Activated CD4-positive, alpha-beta T cell treated with anti-CD3 and anti-CD28 coated beads, Interleukin-2, Interleukin-4, amounts not matched to agents 100 ng/mL and 50 ng/mL, durations not matched to agents 16 hours and 8 hours (primary cell): ENCODE measurements around the gene DUSP3.
A peak's percentile ranks its signal among the peaks of the same experiment; 100 is the strongest.

ENCODE experiments used
- DNase-seq: peaks from one replicate; pipeline ENCODE4 v3.0.0-alpha.2; 2020; ENCODE audit warnings: low spot score

DUSP3 gene

DNA sequence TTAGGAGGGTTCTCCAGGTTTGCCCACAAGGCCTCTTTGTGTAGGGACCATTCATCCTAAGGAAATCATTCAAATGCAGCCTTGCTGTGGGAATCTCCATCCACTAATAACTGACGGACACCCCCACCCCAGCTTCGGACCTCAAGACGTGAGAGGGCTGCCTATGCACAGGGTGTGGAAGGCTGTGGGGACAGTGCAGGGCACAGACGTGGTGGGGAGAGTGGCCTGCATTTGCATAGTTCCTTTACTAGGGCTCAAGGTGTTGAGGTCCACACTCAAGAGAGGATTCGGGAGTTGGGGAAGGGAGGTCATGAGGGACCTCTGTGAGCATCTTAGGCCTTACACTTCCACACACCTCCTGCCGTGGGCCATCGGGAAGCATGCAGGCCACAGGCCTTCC lies 9.8 kb downstream of the DUSP3 start:
- DNase-seq: no peak

DNA sequence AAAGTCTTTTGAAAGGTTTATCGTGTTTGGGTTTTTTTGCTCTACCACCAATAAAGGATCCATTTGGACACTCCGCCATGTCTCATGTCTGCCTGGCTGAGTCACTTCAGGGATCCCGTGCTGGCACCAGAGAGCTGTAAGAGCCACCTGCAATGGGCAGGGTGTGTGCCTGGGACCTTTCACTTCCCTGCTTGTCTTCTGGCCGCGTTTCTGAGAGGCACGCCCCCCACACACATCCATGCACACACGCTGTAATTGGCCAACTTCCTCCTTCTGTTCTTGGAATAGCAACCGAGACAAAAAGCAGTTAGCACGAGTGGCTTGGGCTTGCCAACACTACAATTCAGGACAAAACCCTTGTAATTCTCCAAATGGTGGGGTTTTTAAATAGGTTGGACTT lies 10.4 kb downstream of the DUSP3 start:
- no peak for DNase-seq

DNA sequence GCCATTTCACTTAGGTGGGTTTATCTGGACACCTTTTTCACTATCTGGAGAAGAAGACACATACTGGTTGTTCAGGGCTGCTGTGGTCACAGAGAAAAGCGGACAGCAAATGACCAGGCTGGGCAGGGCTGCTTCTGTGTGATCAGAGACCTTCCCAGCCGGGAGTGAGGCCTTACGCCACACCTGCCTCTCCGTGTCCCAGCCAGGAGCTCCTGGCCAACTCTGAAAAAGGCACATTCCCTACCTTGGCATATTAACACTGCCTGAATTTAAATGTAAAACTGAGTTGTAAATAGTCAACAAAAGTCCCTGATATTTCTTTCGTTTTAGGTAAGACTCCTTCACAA lies 11.1 kb downstream of the DUSP3 start:
- DNase-seq: no peak

DNA sequence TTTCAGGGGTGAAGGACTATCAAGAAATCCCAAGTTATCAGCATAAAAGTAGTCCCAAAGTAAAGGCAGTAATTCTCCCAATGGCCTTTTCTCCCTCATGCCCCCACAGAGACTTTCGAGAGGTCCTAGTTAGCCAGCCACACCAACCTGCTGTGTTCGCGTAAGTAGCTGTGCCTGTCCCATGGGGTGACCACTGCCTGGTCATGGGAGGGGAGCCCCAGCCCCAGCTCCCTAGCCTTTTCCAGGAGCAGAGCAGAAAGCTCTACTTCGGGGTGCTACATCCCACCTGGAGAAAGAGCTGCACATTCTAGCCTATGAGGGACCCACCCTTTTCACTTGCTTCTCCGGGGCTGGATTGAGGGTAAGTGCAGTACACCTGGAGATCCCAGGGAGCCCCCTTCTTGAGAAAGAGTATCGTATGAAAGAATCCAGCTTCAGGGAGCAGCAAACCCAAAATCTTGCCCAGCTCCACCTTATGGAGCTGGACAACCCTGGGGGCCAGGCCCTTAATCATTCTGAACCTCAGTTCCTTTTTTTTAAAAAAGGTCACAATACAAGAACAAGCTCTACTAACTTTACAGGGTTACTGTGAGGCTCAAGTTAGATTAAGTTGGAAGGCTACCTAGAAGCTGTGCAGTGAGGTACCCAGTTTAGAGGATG lies 11.6 kb downstream of the DUSP3 start:
- no peak for DNase-seq

DNA sequence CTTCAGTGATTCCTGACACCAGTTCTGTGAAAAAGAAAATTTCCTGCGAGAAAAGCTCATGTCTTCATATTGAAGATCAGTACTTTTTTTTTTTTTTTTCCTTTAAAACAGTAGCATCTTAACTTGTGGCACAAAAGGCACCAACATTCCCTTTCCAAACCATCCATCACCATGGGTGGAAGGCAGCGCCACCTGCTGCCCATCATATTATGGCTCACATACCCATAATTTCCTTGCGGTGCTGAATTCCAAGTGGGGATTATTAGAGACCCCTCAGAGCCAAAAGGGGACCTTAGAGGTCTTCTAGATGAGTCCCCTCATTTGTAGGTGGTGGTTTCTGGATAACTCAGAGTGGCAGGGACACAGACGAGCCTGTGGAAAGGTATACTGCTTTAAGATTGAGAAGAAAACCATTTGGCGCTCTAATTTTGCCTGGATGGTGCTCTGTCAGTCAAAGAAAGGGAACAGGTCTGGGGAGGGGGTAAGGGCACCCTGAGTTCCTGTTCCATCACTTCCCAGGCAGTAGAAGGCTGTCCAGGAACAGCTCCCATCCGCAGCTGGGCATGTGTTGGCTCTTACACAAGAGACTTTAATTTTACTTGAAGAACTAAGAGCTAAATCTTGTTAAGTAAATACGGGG lies 12.2 kb downstream of the DUSP3 start:
- DNase-seq: peak; percentile 19

DNA sequence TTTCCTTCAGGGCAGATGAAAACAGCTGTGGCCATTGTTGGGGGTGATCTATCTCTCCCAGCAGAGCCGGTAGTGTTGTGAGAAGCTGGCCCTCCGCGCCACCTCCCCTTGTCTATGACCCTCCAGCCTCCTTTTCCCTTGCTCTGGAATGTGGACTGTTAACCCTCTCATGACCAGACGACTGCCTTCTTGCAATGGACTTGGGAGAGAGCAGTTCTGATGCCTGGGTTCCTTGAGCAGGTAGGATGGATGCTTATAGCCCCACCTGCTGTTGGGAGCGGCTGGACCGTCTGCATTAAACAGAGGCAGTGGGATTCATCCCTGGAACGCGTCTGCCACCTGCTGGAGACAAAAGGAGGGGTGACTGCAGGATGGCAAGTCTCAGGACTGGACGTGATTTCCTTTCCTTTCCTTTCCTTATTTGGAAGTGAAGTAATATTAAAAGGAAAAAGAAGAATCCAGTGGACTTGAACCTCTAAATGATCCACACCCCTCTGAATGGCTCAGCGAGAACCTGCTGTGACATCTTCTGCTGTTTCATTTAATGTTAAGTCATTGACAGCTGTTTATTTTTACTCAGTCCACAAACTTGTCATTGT lies 18.4 kb downstream of the DUSP3 start:
- DNase-seq: peak; percentile 92

DNA sequence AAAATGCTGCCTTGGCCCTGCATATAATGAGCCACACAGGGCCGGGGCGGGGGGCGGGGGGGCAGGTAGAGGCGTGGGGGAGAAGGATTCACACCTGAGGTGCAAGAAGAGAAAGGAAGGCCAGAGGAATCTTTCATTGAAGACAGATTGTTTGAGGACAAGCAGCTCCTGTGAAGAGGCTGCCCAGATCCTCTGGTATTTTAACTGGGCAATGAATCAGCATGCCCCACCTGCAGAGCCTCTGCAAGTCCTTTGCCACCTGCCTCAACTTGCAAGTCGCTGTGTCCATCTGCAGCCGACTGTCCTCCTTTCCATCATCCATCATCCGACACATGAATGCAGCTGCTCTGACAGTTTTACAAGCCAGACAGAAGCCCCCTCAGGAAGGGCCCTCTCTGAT lies 18.9 kb downstream of the DUSP3 start:
- DNase-seq: no peak

DNA sequence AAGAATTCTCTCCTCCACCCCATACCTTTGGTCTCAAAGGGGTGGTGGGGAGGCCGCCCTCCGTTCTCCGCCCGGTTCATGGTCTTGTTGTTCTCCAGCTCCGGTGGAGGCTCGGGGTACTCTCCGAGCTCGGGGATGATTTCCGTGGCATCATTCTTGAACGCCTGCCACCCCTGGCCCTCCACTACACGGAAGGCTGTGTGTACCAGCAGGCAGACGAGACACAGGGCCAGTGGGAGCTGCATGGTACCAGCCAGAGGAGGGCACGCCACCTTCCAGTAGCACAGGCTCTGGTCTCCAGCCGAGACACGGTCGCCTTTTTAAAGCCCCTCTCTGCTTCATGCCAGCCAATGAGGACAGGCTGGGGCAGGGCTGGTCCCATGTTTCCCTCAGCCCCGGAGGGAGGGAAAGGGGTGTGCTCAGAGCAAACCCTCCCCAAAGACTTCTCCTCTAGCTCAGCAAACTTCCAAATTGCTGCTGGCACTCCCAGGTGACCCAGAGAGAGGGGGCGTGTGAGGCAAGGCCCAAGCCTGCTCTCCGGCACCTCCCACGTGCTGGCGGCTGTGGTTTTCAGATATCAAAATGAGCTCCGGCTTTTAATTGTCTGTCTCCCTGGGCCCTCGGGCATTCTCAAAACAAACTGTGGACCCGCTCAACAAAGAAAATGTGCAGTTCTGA lies 20.1 kb downstream of the DUSP3 start, which contains the start of gene SOST:
Gene SOST, minus strand, starts transcription at position 295 of the 678 bp plus-strand sequence. Its CDS starts 50 bp downstream, at position 245.
- DNase-seq: no peak

DNA sequence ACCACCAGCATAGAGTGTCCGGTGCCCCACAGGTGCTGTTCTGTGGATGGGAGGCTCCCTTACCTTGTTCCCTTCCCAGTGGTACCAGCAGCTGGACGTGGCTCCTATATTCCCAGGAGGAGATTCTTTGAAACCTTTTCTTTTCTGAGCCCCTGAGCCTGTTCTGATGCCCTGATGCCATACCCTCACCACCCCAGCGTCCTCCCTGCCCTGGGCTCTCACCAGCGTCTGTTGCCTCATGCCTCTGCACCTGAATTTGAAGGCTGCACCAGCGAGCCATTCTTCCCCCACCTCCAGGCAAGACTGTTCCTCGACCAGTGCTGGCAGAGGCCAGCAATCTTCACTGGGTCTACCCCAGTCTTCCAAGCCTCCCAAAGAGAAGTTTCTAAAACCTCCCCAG lies 20.7 kb downstream of the DUSP3 start:
- no peak for DNase-seq

DNA sequence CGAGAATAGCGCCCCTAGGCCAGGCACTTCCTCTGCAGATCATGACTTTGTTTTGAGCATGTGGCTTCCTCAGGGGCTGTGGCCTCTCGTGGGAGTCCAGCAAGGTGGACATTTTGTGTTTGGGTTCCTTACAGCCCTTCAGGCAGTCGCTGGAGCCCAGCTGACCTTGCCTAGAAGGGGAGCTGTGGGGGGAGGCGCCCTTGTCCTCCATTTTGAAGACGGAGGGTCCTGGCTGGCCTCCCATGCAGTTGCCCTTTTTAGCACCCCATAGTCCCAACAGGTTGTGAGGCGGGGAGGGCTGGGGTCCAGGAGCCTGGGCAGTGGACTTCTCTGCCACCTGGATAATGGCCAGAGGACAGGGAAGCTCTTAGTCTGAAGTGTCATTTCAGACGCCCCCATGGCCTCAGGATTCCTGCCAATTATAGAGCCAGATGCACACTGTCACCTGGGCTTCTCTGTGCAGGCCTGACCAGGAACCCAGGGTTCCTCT lies 21.6 kb downstream of the DUSP3 start:
- no peak for DNase-seq

DNA sequence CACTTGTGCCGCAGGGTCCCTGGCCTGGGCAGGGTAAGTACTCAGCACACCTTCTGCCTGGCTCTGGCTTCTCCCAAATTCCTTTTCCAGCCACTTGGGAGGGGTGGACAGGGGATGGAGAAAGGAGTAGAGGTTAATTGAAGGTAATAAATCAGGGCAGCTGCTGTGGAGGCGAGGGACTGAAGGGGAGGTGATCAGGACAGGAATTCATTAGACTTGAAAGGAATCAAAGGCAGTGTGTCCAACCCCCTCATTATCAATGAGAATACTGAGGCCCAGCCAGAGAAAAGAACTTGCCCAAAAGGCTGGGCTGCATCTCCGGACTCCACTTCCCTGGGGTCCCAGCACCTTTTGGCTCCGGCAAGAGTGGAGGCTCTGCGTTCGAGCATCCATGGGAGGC lies 22.6 kb downstream of the DUSP3 start:
- no peak for DNase-seq

DNA sequence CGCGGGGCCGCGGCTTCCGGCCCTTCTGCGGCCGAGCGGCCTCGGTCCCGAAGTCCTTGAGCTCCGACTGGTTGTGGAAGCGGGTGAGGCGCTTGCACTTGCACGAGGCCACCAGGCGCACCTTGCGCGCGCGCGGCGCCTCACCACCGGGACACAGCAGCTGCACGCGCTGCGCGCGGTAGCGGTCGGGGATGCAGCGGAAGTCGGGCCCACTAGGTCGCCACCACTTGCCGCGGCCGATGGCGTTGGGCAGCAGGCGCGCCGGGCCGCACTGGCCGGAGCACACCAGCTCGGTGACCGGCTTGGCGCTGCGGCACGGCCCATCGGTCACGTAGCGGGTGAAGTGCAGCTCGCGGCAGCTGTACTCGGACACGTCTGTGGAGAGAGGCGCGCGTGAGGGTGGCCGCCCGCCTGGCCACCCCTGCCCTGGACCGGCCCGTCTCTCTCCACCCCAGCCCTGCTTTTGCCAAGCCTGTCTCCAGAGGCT lies 23.3 kb downstream of the DUSP3 start:
- DNase-seq: no peak

DNA sequence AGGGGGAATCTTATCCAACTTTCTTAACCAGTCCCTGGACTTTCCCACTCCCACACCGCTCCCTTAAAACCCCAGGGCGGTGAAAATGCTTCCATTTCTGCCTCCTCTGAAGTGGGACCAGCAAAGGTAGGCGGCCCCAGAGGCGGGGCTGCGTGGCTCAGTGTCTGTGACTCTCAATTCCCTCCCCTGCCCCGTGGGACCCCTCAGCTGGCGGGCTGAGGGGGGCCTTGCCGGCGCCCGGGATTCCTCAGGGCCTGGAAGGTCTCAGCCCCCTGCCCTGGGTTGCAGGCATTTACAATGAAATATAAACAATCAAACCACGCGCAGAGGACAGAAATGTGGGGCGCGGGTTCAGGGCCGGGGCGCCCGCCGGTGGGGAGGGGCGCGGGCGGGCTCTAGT lies 23.8 kb downstream of the DUSP3 start:
- no peak for DNase-seq

DNA sequence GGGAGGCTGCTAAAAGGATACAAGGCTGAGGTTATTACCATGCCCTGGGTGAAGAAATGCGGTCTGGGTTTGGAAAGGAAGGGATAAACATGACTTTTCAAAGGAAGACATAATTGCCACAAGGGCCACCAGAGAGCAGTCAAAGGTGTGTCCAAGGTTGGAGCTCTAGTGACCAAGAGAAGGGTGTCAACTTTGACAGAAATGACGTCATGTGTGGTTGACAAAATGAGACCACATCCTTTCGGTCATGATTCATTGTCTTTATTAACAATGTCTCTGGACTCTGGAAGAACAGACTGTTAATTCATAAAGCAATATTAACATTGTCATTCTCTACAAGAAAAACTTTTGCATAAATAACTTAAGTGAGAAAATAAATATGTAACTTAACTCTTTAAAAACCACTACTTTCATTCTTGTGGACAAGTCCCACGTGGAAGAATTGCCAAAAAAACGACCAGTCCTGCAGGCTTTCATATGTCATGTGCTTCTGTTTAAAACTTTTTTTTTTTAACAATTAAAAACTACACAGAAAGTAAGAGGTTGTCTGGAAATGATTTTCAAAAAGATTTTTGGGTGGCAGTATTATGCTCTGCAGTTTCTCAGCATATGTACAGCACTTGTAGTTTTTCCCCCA lies 25.2 kb downstream of the DUSP3 start:
- peak; percentile 34 for DNase-seq

DNA sequence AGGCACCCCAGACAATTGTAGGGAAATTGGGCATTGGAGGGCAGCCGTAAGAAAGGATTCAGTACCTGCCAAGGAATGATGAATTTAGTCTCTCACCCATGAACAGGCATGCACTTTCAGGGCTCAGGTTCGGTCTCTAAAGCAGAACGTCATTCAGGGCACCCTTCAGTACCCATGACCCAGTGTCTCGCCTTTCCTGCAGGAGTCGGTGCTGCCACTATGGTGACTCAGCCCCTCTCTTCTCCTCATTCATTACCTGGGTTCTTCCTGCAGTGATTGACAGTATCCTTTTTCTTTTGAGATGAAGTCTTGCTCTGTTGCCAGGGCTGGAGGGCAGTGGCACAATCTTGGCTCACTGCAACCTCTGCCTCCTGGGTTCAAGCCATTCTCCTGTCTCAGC lies 28.6 kb downstream of the DUSP3 start:
- no peak for DNase-seq

DNA sequence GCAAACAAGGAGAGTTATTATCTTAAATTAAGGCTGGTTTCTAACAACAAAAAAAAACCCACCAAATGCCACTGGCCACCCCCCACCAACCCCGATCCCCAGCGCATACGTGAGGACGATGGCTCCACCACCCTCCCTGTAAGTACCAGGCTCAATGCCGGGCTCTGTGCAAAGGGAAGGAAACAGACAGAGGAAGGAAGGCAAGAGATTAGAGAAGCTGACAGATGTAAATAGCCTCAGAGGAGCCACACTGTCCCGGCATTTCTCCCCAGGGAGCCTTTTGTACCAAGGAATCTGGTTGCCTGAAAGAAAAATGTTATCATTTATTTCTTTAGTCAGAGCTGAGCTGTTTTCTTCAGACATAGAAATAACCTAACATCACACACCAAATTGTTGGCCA lies 33.2 kb downstream of the DUSP3 start:
- no peak for DNase-seq

DNA sequence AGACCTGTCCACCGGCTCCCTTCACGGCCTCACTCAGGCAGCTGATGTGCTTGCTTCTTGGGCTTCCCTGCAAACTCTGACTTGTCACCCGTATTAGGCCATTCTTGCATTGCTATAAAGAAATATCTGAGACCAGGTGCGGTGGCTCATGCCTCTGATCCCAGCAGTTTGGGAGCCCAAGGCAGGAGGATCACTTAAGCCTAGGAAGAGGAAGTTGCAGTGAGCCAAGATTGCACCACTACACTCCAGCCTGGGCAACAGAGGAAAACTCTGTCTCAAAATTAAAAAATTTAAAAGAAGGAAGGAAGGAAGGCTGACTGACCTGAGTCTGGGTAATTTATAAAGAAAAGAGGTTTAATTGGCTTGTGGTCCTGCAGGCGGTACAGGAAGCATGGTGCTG lies 37.1 kb downstream of the DUSP3 start:
- no peak for DNase-seq

DNA sequence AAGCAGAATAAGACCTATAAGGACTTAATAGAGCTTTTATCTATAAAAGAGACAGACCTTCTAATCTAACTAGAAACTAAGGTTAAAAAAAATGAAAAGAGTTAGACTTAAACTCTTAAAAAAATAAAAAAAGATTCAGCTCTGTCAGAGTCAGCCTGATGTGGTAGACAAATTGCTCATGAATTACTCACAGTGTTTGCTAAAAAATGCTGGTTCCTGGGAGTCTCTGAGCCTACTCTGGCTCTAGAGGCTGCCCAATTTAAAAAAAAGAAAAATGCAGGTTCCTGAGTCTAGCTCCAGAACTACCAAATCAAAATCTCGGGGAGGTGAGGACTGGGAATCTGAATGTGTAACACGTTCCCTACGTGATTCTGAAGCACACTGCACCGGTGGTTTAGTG lies 38.2 kb downstream of the DUSP3 start:
- DNase-seq: no peak

DNA sequence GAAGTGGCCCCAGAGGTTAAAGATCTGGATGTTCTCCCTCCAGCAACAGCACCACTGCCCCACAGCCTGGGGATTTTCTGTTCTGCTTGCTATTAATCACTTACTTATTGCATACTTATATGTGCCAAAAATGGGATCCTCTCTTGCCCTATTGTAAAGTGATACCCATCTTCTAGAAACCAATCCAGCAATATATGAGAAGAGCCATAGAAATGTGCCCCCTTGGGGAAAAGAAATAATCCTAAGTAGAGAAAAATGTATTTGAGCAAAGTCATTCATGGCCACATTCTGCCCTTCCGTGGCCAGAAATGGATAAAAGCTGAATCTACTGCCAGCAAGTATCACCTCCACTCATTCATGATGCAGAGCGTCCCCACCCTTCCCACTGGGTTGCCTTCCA lies 41.1 kb downstream of the DUSP3 start:
- DNase-seq: no peak

DNA sequence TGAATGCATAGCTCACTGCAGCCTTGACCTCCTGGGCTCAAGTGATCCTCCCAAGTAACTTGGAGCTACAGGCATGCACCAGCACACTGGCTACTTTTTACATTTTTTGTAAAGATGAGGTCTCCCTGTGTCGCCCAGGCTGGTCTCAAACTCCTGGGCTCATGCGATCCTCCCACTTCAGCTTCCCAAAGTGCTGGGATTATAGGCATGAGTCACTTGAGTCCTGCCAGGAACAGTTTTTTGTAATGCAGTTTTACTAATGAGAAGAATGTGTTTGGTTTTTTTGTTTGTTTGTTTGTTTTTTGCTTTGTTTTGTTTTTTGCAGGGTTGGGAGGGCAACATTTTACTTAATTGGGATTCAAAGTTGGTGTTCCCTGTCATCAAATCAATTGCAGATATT lies 42.4 kb downstream of the DUSP3 start:
- no peak for DNase-seq

DNA sequence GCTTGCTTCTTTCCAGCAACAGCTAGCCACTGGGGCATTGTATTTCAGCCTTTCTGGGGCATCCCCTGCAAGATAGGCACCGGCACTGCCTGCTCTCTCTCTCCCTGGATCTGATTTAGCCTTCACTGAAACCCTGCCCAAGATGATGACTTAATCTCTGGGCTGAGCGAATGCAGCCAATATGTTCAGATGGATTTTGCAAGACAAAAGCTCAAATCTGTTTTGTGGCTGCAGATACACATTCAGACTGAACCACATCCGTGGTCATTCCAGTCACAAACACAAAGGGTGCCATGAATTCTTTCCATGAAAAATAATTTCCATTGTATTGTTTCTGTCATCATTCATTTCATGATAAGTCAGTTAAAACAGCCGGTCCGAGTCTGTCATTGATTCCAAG lies 44.4 kb downstream of the DUSP3 start:
- no peak for DNase-seq

DNA sequence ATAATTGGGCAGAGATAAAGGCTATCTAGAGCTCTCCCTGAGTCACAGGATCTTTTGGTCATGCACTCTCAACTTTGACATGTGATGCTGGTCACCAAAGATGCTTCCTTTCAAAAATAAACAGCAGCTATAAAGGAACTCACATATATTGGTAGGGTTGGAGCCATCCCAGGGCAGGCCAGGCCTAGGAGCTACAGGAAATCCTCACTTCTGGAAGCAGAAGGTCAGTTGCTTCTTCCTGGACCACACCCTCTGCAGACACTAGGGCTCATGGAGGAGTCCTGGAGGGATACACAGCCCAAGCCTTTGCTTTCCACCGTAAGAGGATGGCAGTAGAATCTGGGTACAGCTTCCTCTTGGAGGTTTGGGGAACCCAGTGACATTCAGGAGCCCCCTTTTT lies 44.8 kb downstream of the DUSP3 start:
- DNase-seq: no peak
